Medulla oblongata (tissue), 1 donor: ENCODE measurements around the gene CSNK2B.

Source experiments
- DNase-seq: peaks from one replicate; pipeline ENCODE4 v3.0.0-alpha.2; 2015; ENCODE audit errors: extremely low spot score

CSNK2B gene

GRCh38 chr6:31711233-31711632 lies 45.4 kb downstream of the CSNK2B start:
- no peak for DNase-seq

GRCh38 chr6:31712296-31712695 lies 46.4 kb downstream of the CSNK2B start:
- no peak for DNase-seq

GRCh38 chr6:31713465-31713864 lies 47.6 kb downstream of the CSNK2B start:
- no peak for DNase-seq

- DNase-seq: no peak
Observed at GRCh38 chr6:31713991-31714684, 48.3 kb downstream of the CSNK2B start.

- DNase-seq: no peak
Observed at GRCh38 chr6:31715022-31715958, 49.4 kb downstream of the CSNK2B start, which contains the start of gene LY6G6D. LY6G6D (plus strand) TSS chr6:31715348; CDS start chr6:31715356, 8 bp downstream.

GRCh38 chr6:31717499-31718222 lies 51.8 kb downstream of the CSNK2B start:
- DNase-seq: no peak

- no peak for DNase-seq
Observed at GRCh38 chr6:31718265-31718664, 52.4 kb downstream of the CSNK2B start.

GRCh38 chr6:31719001-31719400 lies 53.1 kb downstream of the CSNK2B start:
- no peak for DNase-seq
